T-helper 22 cell (primary cell): ENCODE data around the gene ATP6V0C.
"Not testable (repeated sequence)": the region's sequence is repeated elsewhere in the genome, so short reads cannot be mapped to it uniquely, and the experiment has no call there.

Source experiments
- DNase-seq: peaks from one replicate; pipeline ENCODE4 v3.0.0-alpha.2; 2020; ENCODE audit warnings: low read depth

The ATP6V0C gene

DNA sequence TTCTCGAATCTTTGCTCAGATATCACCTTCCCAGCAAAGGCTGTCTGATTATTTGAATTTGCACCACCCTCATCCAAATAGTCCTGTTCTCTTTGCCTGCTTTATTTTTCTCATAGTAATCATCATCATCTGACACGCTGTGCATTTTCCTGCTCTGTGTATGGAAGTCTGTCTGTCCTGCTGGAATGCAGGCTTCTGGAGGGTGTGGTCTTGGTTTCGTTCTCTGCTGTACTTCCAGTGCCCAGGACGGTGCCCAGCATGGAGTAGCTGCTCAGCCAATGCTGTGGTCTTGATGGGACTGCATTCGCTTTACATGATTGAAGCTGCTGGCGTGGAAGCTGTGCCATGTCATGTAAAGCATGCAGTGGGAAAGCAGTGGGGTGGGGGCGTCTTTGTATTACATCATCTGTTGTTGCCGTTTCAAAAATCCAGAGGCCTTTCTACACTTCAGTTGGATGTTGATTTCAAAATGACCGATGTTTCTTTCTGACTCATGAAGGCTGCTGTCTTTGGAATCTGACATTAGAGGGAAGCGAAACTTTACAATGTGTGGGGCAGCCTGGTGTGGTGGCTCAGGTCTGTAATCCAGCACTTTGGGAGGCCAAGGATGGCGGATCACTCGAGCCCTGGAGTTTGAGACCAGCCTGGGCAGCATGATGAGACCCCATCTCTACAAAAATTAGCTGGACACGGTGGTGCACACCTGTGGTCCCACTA is 41.1 kb downstream of the ATP6V0C start:
- not testable (repeated sequence) for DNase-seq

DNA sequence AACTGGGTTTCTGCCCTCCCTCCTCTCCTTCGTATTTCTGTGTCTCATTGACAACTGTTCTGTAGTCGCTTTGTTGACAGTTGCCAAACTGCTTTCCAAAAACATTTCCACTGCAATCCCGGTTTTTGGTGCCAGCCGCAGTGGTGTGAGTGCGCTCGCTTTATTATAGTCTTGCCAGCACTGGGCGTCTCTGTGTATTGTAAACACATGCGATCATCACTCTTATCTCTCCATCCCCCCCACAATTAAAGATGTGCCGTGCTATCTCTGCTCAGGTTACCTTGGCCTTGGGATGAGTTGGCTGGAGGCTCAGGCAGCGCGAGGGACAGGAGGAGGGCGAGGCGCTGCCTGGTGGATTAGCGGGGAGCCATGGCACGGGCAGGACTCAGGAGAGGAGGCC is 43.4 kb downstream of the ATP6V0C start:
- not testable (repeated sequence) for DNase-seq

DNA sequence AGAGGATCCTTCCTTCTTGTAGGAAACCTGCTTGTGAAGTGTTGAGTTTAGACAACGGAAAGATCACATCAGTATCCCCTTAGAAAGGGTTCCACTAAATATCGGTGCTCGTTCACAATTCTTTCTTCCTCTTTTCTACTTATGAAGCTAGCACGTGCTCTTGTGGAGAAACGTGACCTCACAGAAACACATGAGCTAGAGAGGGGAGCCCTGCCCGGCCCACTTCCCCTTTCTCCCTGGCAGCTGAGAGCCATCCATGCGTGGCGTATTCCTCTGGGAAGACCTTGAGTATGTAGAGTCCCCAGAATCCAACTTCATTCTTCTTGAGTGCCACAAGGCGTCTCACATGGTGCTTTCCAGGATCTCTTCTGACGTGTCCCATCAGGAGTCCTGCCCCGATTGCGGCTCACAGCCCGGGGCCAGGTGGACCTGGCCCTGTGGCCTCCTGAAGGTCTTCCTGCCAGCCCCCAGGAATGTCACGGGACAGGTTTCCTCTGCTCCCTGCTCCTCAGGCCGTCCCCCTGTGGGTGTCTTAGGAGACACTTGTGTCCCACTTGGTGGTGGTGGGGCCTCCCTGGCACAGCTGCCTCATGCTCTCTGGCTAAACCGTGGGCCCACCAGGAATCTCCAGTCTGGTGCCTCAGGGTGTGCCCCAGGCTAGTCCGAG is 46.5 kb downstream of the ATP6V0C start:
- not testable (repeated sequence) for DNase-seq

DNA sequence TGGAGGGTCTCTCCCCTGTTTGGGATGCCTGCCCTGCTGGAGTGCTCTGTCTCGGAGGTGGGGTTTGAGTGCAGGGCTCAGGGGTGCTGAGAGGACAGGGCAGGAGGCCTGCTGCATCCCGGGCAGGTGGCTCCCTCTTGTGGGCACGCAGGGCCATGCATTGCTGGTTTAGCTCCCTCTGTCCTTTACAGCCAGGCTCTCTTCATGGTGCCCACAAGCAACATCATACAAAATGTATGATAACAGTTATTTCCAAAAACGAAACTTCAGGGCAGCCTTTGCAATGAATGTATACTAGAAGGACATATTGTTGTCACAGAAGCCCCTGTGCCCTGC is 47.0 kb downstream of the ATP6V0C start:
- DNase-seq = peak; percentile 18

DNA sequence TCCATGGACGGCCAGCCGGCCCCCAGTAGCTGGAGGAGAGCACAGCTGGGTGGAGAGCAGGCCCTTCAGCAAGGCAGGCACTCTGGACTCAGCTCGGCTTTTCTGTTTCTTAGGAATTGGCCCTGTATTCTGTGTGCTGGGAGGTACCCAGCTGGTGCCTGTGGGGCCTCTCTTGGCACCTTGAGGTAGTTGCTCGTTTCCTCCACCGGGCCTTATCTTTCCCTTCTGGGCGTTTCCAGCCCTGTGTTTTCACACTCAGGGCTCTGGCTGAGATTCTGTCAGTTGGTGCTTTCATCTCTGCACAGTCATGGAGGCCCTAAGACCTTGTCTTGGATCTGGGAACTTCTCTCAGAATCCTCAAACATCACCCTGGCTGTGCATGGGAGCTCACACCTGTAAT is 53.8 kb downstream of the ATP6V0C start:
- DNase-seq = not testable (repeated sequence)

DNA sequence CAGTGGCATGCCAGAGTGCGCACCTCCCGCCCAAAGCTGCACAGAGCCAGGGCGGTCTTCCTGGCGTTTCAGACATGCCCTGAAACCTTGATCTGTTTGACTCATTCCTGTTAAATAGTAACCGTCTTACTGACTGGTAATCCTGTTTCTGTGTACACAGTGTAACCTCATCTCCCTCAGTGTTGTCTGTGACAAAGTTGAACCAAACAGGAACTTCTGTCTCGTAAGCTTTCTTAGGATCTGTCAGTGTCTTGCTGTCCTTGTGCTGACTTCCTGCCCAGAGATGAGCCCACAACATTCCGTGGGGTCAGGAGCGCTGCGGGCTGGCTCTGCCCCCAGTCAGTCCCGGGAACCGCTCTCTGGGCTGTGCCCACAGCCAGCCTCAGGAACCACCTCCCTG is 54.8 kb downstream of the ATP6V0C start:
- not testable (repeated sequence) for DNase-seq
